Large intestine (tissue), 3 donors: Measurements from ENCODE around the gene GPR45. TPM values are rescaled to one million over a fixed set of nuclear protein-coding genes. Genes with fewer than 3 reads are reported as not detected.
A peak's percentile ranks its signal among the peaks of the same experiment; 100 is the strongest.

Experiments
- DNase-seq, 2 donors: peaks; one replicate each; pipeline versions ENCODE4 v3.0.0 to v3.0.0-alpha.2; 2013
- H3K27ac ChIP-seq: one replicate; pipeline ENCODE4 v1.5.1; 2013; ENCODE audit warnings: low read length
- H3K27me3 ChIP-seq: 2 replicates; pipeline ENCODE4 v1.6.1; 2013; ENCODE audit warnings: low read length; ENCODE audit not compliant: control insufficient read depth, insufficient read depth
- H3K36me3 ChIP-seq: 2 replicates; pipeline ENCODE4 v1.6.1; 2013; ENCODE audit warnings: low read length; ENCODE audit not compliant: control insufficient read depth, insufficient read depth
- H3K4me1 ChIP-seq: one replicate; pipeline ENCODE4 v1.6.1; 2013; ENCODE audit warnings: low read length; ENCODE audit not compliant: control insufficient read depth, insufficient read depth
- H3K4me3 ChIP-seq: one replicate; pipeline ENCODE4 v1.5.1; 2013; ENCODE audit warnings: low read length
- H3K9me3 ChIP-seq: one replicate; pipeline ENCODE4 v1.6.1; 2013; ENCODE audit warnings: mild to moderate bottlenecking, low read depth, low read length, moderate library complexity; ENCODE audit not compliant: control insufficient read depth
- WGBS: methylation state at CpG from one replicate; pipeline ENCODE4 v1.1.5; 2013; ENCODE audit warnings: low lambda C conversion rate; ENCODE audit not compliant: insufficient coverage; 5-methylcytosine and 5-hydroxymethylcytosine counted together
- polyA plus RNA-seq: library from polyadenylated mRNA; unstranded; fragments of 120-200 nt; gene quantifications from one replicate; pipeline ENCODE4 v1.2.1, GENCODE V29; 2013

GPR45 gene
- polyA plus RNA-seq, 1 donor: 0.09 TPM

DNA sequence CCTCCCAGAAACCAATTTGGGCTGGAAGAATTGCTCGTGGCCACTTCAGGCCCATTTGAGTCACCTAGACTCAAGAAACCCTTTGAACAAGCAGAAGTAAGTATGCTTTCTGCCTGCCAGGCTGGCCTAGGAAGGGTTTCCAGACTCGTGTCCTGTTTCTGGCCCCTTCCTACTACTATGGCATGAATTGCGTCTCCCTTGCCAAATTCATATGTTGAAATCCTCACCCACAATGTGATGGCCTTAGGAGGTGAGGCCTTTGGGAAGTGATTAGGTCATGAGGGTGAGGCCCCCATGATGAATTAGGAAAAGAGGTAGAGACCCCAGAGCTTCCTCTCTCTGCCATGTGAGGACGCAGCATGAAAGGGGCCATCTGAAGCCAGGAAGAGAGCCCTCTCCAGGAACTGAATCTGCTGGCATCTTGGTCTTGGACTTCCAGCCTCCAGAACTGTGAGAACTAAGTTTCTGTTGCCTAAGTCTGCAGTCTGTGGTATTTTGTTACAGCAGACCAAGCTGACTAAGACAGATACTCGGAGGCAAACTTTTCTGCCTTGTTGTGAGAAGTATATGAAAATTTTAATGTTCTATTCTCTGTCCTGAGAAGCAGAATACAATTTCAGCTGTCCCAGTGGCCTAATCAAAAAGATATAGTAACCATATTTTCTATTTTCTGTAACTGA, 13.1 kb downstream of the GPR45 start:
- DNase-seq: no peak
- 100% methylated on average over 1 of the region's 5 CpGs for whole genome bisulfite sequencing

DNA sequence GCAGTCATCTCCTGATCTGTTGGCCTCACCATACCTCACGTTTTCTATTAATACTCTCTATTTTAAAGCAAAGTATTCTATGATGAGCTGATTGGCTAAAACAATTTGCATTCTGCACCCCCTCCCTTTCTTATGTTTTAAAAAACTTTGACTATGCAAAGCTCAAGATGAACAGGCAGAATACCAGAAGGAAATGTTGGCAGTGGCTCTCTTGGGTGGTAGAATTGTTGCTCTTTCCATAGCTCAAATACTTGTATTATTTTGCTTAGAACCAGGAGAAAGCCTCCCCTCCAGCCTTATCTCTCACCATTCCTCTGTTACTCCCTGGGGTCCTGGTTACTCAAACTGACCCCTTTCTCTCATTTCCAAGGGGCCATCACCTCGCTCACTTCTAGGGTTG, 14.4 kb downstream of the GPR45 start:
- no peak for DNase-seq
- no CpG with 5 or more reads among the region's 2 CpGs for WGBS
- Histone ChIP-seq H3K27me3 (no peaks in the 10 kb centered on the region), H3K9me3 (peaks cover 3% of the 10 kb centered on the region), H3K4me1 (no peaks in the 10 kb centered on the region), H3K36me3 (no peaks in the 10 kb centered on the region), H3K27ac (no peak overlapping the region), H3K4me3 (no peak overlapping the region)

More for the DNA sequence above, 13.1 kb downstream of the GPR45 start:
- Histone ChIP-seq H3K27ac (no peak overlapping the region), H3K4me1 (no peaks in the 10 kb centered on the region), H3K9me3 (peaks cover 6% of the 10 kb centered on the region), H3K27me3 (no peaks in the 10 kb centered on the region), H3K36me3 (no peaks in the 10 kb centered on the region), H3K4me3 (no peak overlapping the region)

DNA sequence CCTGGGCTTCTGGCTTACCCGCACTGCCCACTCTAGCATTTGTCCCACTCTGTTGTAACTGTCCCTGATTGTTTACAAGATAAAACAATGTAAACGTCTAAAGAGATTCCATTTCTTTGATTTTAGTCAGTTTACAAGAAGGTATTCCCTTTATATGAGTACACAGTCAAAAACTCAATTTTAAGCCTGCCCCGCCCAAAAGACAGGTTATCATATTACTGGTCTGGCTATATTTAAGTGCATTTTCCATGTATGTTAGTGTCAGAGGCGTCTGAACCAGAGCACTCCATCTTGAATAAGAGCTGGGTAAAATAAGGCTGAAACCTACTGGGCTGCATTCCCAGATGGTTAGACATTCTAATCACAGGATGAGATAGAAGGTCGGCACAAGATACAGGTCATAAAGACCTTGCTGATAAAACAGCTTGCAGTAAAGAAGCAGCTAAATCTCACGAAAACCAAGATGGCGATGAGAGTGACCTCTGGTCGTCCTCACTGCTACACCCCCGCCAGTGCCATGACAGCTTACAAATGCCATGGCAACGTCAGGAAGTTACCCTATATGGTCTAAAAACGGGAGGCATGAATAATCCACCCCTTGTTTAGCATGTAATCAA, 15.0 kb downstream of the GPR45 start:
- 36% methylated on average over 3 of the region's 11 CpGs for WGBS
- H3K4me1 ChIP-seq: no peaks in the 10 kb centered on the region
- H3K27me3 ChIP-seq: no peaks in the 10 kb centered on the region
- H3K36me3 ChIP-seq: no peaks in the 10 kb centered on the region
- DNase-seq: peak; percentile 14 to 63
- no peak overlapping the region for H3K4me3 ChIP-seq
- no peak overlapping the region for H3K27ac ChIP-seq
- no peaks in the 10 kb centered on the region for H3K9me3 ChIP-seq

DNA sequence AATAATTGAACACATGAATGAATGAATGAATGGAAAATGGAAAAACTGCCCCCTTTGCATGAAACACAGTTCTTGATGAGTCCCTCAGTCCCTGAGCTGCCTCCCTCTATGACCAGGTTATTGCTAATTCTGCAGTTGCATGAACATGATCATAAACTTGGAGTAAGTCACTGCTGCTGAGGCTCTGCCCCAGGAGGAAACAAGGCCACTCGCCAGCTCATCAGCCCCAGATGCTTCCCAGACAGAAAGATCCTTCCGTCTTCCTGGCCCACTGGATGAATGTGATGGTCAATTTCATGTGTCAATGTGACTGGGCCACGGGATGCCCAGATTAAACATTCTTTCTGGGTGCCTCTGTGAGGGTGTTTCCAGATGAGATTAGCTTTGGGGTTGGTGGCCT, 16.4 kb downstream of the GPR45 start:
- Histone ChIP-seq H3K27me3 (no peaks in the 10 kb centered on the region), H3K4me3 (no peak overlapping the region), H3K27ac (no peak overlapping the region), H3K36me3 (no peaks in the 10 kb centered on the region), H3K4me1 (no peaks in the 10 kb centered on the region), H3K9me3 (no peaks in the 10 kb centered on the region)
- WGBS: no CpG with 5 or more reads among the region's 3 CpGs
- no peak for DNase-seq

DNA sequence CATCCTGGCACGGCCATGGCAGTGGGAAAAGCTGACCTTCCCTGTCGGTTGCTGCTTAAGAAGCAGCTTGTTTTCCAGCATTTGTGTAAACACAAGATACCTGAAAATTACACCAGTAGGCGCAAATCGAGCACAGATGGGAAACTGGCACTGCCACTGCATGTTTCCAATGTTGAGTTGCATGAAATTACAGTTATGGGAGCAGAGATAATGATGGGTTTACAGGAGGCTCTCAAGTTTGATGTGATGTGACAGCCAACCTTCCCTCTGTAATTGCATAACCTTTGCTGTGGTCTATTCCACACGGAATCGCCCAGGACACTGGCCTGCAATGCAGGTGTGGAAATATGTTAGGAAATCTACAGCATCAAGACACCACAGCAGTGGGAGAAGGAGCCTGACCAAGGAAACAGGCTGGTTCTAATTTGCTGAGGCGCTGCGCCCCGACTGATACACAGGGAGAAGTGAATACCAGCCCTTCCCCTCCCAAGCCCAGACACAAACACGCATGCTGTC, 17.4 kb downstream of the GPR45 start:
- no peaks in the 10 kb centered on the region for H3K9me3 ChIP-seq

DNA sequence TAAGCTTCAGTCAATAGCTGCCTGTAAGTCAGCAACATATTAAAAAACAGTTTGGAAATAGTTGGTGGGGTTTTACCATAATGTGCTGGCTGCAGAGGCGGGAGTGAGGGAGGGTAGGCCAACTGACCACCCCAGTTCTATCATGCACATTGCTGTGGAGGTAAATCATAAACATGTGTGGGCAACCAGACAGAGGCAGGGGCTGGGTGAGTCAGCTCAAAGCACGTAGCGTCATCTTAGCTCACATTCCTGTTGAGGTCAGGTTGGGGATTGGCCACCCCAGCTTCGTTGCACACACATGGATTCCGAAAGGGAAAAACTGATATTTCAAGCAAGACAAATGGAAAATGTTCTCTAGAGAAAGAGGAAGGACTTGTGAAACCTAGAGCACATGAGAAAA, 19.5 kb downstream of the GPR45 start:
- Histone ChIP-seq H3K27ac (no peak overlapping the region), H3K9me3 (no peaks in the 10 kb centered on the region), H3K36me3 (peaks cover 6% of the 10 kb centered on the region), H3K4me3 (no peak overlapping the region), H3K4me1 (no peaks in the 10 kb centered on the region), H3K27me3 (no peaks in the 10 kb centered on the region)
- no peak for DNase-seq
- 70% methylated on average over 2 of the region's 5 CpGs for WGBS

More for the DNA sequence above, 17.4 kb downstream of the GPR45 start:
- H3K4me3 ChIP-seq: no peak overlapping the region
- no peaks in the 10 kb centered on the region for H3K4me1 ChIP-seq
- 80% methylated on average over 1 of the region's 10 CpGs for WGBS
- no peaks in the 10 kb centered on the region for H3K36me3 ChIP-seq
- H3K27me3 ChIP-seq: no peaks in the 10 kb centered on the region
- no peak for DNase-seq
- no peak overlapping the region for H3K27ac ChIP-seq

DNA sequence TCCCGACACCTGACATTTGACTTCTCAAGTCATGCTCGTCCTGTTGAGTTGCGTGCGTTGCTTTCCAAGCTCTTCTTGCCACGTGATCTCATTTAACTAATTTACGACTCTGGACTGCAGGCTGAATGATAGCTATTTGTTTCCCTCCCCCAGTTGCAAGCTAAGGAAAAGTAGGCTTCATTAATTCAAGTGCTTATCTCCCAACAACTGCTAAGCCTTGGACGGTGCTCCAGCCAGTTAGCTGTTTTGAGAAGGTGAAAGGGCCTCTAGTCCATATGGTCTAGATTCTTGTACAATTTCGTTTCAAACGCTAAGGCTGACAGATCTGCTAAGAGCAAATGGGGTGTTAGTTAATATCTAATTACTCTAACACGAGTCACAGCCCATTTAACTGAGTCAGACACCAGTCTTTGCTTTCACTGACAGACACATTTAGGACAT, 21.1 kb downstream of the GPR45 start:
- Histone ChIP-seq H3K36me3 (peaks cover 21% of the 10 kb centered on the region), H3K27ac (no peak overlapping the region), H3K9me3 (no peaks in the 10 kb centered on the region), H3K4me1 (no peaks in the 10 kb centered on the region), H3K27me3 (no peaks in the 10 kb centered on the region), H3K4me3 (no peak overlapping the region)
- WGBS: no CpG with 5 or more reads among the region's 10 CpGs
- no peak for DNase-seq

DNA sequence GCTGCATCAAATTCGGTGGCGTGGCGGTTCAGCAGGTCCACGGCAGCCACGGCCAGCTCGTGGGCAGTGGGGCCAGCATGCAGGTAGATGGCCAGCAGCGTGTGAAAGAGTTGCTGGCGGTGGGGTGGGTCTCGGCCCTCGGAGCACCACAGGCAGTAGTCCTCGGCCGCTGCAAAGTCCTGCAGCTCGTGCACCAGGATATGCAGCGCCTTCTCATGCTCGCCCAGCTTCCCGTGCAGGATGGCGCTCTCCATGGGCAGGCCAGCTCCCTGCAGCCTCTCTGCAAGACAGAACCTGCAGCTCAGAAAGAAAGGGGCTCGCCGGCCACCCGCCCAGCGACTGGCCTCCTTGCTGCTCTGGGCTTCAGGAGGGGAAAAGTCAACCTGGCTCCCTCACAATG, 27.9 kb downstream of the GPR45 start:
- no peak for DNase-seq
- no peak overlapping the region for H3K27ac ChIP-seq
- no peaks in the 10 kb centered on the region for H3K4me1 ChIP-seq
- no peak overlapping the region for H3K4me3 ChIP-seq
- H3K36me3 ChIP-seq: peaks cover 80% of the 10 kb centered on the region
- WGBS: no CpG with 5 or more reads among the region's 21 CpGs
- H3K27me3 ChIP-seq: no peaks in the 10 kb centered on the region
- no peaks in the 10 kb centered on the region for H3K9me3 ChIP-seq

DNA sequence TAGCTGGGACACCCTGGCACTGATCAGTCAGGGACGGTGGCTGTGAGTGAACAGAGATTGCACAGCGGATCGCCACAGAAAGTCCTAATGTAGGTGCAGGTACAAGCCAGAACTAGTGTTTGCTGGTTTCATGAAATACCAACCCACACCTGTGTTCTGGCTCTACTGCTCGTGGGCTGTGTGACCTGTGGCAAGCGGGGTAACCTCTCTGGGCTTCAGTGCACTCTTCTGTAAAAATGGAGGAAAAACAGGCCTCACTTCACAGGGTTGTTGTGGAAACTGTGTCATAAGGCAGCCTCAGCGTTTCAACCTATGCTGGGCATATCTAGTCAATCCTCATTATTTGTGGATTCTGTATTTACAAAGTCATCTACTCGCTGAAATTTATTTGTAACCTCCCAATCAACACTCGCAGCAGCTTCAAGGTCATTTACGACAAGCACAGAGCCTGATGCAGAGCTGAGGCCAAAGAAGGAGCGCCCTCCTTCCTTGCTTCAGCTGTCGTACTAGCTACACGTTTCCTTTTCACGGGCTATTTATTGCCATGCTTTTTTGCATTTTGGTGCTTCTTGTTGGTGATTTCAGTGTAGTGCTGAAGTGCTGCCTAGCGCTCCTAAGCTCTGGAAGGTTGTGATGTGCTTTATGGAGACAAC, 30.0 kb downstream of the GPR45 start:
- no CpG with 5 or more reads among the region's 14 CpGs for WGBS
- no peaks in the 10 kb centered on the region for H3K9me3 ChIP-seq
- H3K4me3 ChIP-seq: no peak overlapping the region
- H3K4me1 ChIP-seq: no peaks in the 10 kb centered on the region
- H3K27me3 ChIP-seq: no peaks in the 10 kb centered on the region
- H3K36me3 ChIP-seq: peaks cover 86% of the 10 kb centered on the region
- DNase-seq: no peak
- H3K27ac ChIP-seq: no peak overlapping the region

DNA sequence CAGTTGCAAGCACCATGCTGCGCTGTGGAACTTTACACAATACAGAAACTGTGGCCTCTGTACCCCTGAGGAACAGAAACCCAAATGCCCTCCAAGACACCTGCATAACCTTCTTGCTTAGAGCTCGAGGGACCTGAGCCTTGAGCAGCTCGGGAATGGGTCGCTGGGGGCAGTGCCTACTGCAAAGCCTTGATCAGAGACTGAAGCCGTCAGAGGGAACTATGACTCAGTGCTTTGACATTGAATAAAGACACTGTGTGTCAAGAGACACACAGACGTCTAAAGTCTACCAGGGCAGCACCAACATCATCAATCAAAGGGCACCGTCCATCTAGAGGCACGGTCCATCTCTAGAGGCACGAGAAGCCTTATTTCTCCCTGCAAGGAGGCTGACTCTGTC, 30.6 kb downstream of the GPR45 start:
- no CpG with 5 or more reads among the region's 9 CpGs for WGBS
- H3K36me3 ChIP-seq: peaks cover 86% of the 10 kb centered on the region
- DNase-seq: peak in 1 of 2 donors; percentile 9

More for the DNA sequence above, 30.6 kb downstream of the GPR45 start:
- no peak overlapping the region for H3K4me3 ChIP-seq
- no peak overlapping the region for H3K27ac ChIP-seq
- no peaks in the 10 kb centered on the region for H3K27me3 ChIP-seq
- H3K9me3 ChIP-seq: no peaks in the 10 kb centered on the region
- H3K4me1 ChIP-seq: no peaks in the 10 kb centered on the region
